Gastrocnemius medialis (tissue), 4 donors: ENCODE data around the gene GYS2.

ENCODE experiments used
- POLR2A ChIP-seq, 2 donors: fragments of 450-650 bp; IDR thresholded peaks; one replicate each; pipeline ENCODE4 v1.6.1; 2017; ENCODE audit warnings: antibody characterized with exemption in 2 of 2, mild to moderate bottlenecking in 2 of 2, moderate library complexity in 2 of 2
- TF ChIP-seq, protein P1 (sequence below), 5 experiments: fragments of 450-650 bp in 3 of 5; fragments of 200-600 bp in 2 of 5; sonication (generic) in 2 of 5; IDR thresholded peaks in 4 of 5; conservative IDR thresholded peaks in 1 of 5; 1 replicate in 4 of 5; 2 replicates in 1 of 5; pipeline ENCODE4 v1.5.1; 2016 to 2019; ENCODE audit warnings: antibody characterized with exemption in 5 of 5, mild to moderate bottlenecking in 3 of 5, moderate library complexity in 3 of 5

DNA sequence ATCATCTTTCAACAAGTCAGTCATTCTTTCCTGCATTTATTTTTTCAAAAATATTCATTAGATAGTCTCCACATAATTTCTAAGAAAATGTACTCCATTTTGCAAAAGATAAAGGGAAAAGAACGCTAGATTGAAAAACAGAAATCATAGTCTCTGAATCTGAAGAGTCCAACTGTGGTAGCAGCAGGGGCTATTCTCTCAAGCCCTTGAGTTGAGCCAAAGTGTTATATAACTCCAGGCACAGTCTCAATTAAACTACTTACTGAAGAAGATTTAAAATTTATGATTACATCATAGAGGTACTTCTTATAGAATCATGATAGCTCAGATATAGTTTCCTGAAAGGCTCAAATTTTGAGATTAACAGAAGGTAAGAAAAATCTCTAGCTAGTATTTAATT, 47.2 kb upstream of the GYS2 start:
- TF ChIP-seq POLR2A (IDR thresholded peaks at IDR 0.05): no peak
- TF ChIP-seq, protein P1, sequence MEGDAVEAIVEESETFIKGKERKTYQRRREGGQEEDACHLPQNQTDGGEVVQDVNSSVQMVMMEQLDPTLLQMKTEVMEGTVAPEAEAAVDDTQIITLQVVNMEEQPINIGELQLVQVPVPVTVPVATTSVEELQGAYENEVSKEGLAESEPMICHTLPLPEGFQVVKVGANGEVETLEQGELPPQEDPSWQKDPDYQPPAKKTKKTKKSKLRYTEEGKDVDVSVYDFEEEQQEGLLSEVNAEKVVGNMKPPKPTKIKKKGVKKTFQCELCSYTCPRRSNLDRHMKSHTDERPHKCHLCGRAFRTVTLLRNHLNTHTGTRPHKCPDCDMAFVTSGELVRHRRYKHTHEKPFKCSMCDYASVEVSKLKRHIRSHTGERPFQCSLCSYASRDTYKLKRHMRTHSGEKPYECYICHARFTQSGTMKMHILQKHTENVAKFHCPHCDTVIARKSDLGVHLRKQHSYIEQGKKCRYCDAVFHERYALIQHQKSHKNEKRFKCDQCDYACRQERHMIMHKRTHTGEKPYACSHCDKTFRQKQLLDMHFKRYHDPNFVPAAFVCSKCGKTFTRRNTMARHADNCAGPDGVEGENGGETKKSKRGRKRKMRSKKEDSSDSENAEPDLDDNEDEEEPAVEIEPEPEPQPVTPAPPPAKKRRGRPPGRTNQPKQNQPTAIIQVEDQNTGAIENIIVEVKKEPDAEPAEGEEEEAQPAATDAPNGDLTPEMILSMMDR (IDR thresholded peaks at IDR 0.05 in 4 of 5, conservative IDR thresholded peaks at IDR 0.05 in 1 of 5): no peak
